HG03066 (cell line): ENCODE data around the gene RNF4.
"Not testable (repeated sequence)": the region's sequence is repeated elsewhere in the genome, so short reads cannot be mapped to it uniquely, and the experiment has no call there.

Experiments used
- ATAC-seq: cut with Tn5 transposase; IDR thresholded peaks from one replicate; pipeline ENCODE4 v1.9.1; 2021; ENCODE audit warnings: low read depth; ENCODE audit not compliant: unreplicated experiment

RNF4 gene

GRCh38 chr4:2457481-2458295 lies 11.2 kb upstream of the RNF4 start:
- no peak for ATAC-seq

GRCh38 chr4:2458546-2459491 lies 10.1 kb upstream of the RNF4 start:
- ATAC-seq = no peak

GRCh38 chr4:2459589-2460349 lies 9.1 kb upstream of the RNF4 start:
- ATAC-seq = no peak

- ATAC-seq = no peak
These were observed 7.5 kb upstream of the RNF4 start for GRCh38 chr4:2461246-2461960.

GRCh38 chr4:2462218-2462991 lies 6.5 kb upstream of the RNF4 start:
- peak; percentile 86 for ATAC-seq

- peak; percentile 4 for ATAC-seq
These were observed 5.7 kb upstream of the RNF4 start for GRCh38 chr4:2462992-2463762.

GRCh38 chr4:2465032-2465431 lies 3.9 kb upstream of the RNF4 start:
- ATAC-seq = no peak

- ATAC-seq = not testable (repeated sequence)
These were observed 3.4 kb upstream of the RNF4 start for GRCh38 chr4:2465544-2465943.

GRCh38 chr4:2469192-2469984 lies 482 bp downstream of the RNF4 start:
- peak; percentile 55 for ATAC-seq

GRCh38 chr4:2470791-2471190 lies 1.9 kb downstream of the RNF4 start:
- ATAC-seq = no peak

GRCh38 chr4:2472187-2472586 lies 3.3 kb downstream of the RNF4 start:
- ATAC-seq = no peak

- ATAC-seq = no peak
These were observed 9.3 kb downstream of the RNF4 start for GRCh38 chr4:2478229-2478628.

- no peak for ATAC-seq
These were observed 11.7 kb downstream of the RNF4 start for GRCh38 chr4:2480649-2481048.

GRCh38 chr4:2482192-2482591 lies 13.3 kb downstream of the RNF4 start:
- no peak for ATAC-seq

- no peak for ATAC-seq
These were observed 13.8 kb downstream of the RNF4 start for GRCh38 chr4:2482693-2483092.

- no peak for ATAC-seq
These were observed 14.3 kb downstream of the RNF4 start for GRCh38 chr4:2483237-2483636.

GRCh38 chr4:2484185-2484584 lies 15.3 kb downstream of the RNF4 start:
- no peak for ATAC-seq

- ATAC-seq = peak; percentile 80
These were observed 16.1 kb downstream of the RNF4 start for GRCh38 chr4:2484993-2485392.
